ENCODE results near the gene CYTIP. TPM values are rescaled to one million over a fixed set of nuclear protein-coding genes. Genes with fewer than 3 reads are reported as not detected.

CYTIP gene
- total and polyA plus RNA-seq, 2 of the 4 experiments (the other 2 are of a cell fraction) = not detected

- intact Hi-C loops (cut with micrococcal nuclease) = no loop called here
- CTCF ChIA-PET = no interaction called here
These were observed 43.4 kb upstream of the CYTIP start for GRCh38 chr2:157487271-157487610.

More at GRCh38 chr2:157487271-157487610, 43.4 kb upstream of the CYTIP start:
- no peak overlapping the region for H4K8ac ChIP-seq (ENCODE audit: low read depth in 2 of 2, low read length in 2 of 2)
- no peak overlapping the region for H2BK20ac ChIP-seq (ENCODE audit: low read depth, low read length)
- no TSS peak for BruUV-seq (replicated peaks)
- no peak overlapping the region for H3K4ac ChIP-seq (ENCODE audit: low read depth, low read length)
- no peak overlapping the region for H3K4me3 ChIP-seq (ENCODE audit: insufficient read depth, low read depth, low read length)
- H3K4me2 ChIP-seq (ENCODE audit: low read depth, low read length) = no peak overlapping the region
- H2BK5ac ChIP-seq (ENCODE audit: low read depth, low read length, poor library complexity, severe bottlenecking) = no peak overlapping the region
- no peak overlapping the region for H3K18ac ChIP-seq (ENCODE audit: low read depth, low read length)
- H4K91ac ChIP-seq (ENCODE audit: insufficient read depth, low read depth, low read length) = no peak overlapping the region
- DNase-seq (no peak), ATAC-seq (ENCODE audit: low read depth) (no peak)
- H2BK120ac ChIP-seq (ENCODE audit: low read depth, low read length) = no peak overlapping the region
- no peak overlapping the region for H2BK15ac ChIP-seq (ENCODE audit: low read depth, low read length)
- no peak overlapping the region for H3K23ac ChIP-seq (ENCODE audit: low read depth, low read length)
- no peaks in the 10 kb centered on the region for H3K79me1 ChIP-seq (ENCODE audit: low read depth in 1 of 2, low read length in 2 of 2)
- in situ Hi-C loops (cut with MboI; ENCODE audit: low sequenced_read_pairs) = loop anchor here (25.0 kb wide), 1 partner anchor 275 kb away; no protein-coding TSS in a partner anchor
- H2AFZ ChIP-seq (replicated peaks; ENCODE audit: low read length, poor library complexity) = no peak overlapping the region
- no peak overlapping the region for H2AK9ac ChIP-seq (replicated peaks; ENCODE audit: low read depth, low read length, poor library complexity)
- H3K9me1 ChIP-seq (ENCODE audit: insufficient read depth, low read length) = no peaks in the 10 kb centered on the region
- TF ChIP-seq SMC3 (IDR thresholded peaks at IDR 0.05; ENCODE audit: low read depth, low read length) = no peak
- TF ChIP-seq CEBPB (IDR thresholded peaks at IDR 0.05; ENCODE audit: low read depth, low read length) = no peak
- no peak for TF ChIP-seq USF2 (IDR thresholded peaks at IDR 0.05; ENCODE audit: low read depth, low read length)
- TF ChIP-seq MXI1 (IDR thresholded peaks at IDR 0.05; ENCODE audit: borderline replicate concordance, low read depth, low read length) = no peak
- no peak for TF ChIP-seq RCOR1 (IDR thresholded peaks at IDR 0.05; ENCODE audit: insufficient replicate concordance, low read length)
- TF ChIP-seq RAD21 (IDR thresholded peaks at IDR 0.05; ENCODE audit: low read length) = no peak
- TF ChIP-seq CHD1 (IDR thresholded peaks at IDR 0.05; ENCODE audit: low read depth, low read length) = no peak
- TF ChIP-seq ELK1 (IDR thresholded peaks at IDR 0.05; ENCODE audit: borderline replicate concordance, low read depth, low read length) = no peak
- no peak for TF ChIP-seq CTCF (conservative IDR thresholded peaks at IDR 0.05; ENCODE audit: low read depth, low read length)
- TF ChIP-seq NFE2L2 (IDR thresholded peaks at IDR 0.05; ENCODE audit: low read depth, low read length) = no peak
- TF ChIP-seq POLR2A (IDR thresholded peaks at IDR 0.05; ENCODE audit: low read depth, low read length) = no peak
- TF ChIP-seq BHLHE40 (IDR thresholded peaks at IDR 0.05; ENCODE audit: low read depth, low read length) = no peak
- no peak for TF ChIP-seq MAFK (IDR thresholded peaks at IDR 0.05; ENCODE audit: low read depth, low read length)
- TF ChIP-seq FOS (IDR thresholded peaks at IDR 0.05; ENCODE audit: low read depth, low read length) = no peak
- TF ChIP-seq MAZ (IDR thresholded peaks at IDR 0.05; ENCODE audit: borderline replicate concordance, low read depth, low read length) = no peak
- TF ChIP-seq RFX5 (IDR thresholded peaks at IDR 0.05; ENCODE audit: low read depth, low read length) = no peak
- H4K5ac ChIP-seq (ENCODE audit: low read depth, low read length) = no peak overlapping the region
- H3K56ac ChIP-seq (ENCODE audit: extremely low read depth, insufficient read depth, low read length) = no peak overlapping the region
- H3K9ac ChIP-seq (ENCODE audit: low read depth, low read length) = no peak overlapping the region
- no peak overlapping the region for H3K27ac ChIP-seq (ENCODE audit: insufficient read depth, low read length)
- H4K20me1 ChIP-seq (ENCODE audit: insufficient read depth, low read length) = no peaks in the 10 kb centered on the region
- dilution Hi-C loops (cut with HindIII; ENCODE audit: low sequenced_read_pairs, unreplicated experiment) = no loop called here
- H2AK5ac ChIP-seq (ENCODE audit: low read depth, low read length) = no peak overlapping the region
- H3K14ac ChIP-seq (replicated peaks; ENCODE audit: low read depth, low read length) = no peak overlapping the region
- no peaks in the 10 kb centered on the region for H3K36me3 ChIP-seq (ENCODE audit: control insufficient read depth, insufficient read depth, low read length)
- H3K4me1 ChIP-seq (ENCODE audit: control insufficient read depth, insufficient read depth, low read length) = no peaks in the 10 kb centered on the region
- no peaks in the 10 kb centered on the region for H3K9me3 ChIP-seq (ENCODE audit: control insufficient read depth, insufficient read depth, low read length)
- POLR2A ChIA-PET (ENCODE audit: unreplicated experiment) = no interaction called here
- peaks cover 2% of the 10 kb centered on the region for H3K27me3 ChIP-seq (ENCODE audit: control insufficient read depth, insufficient read depth, low read length)
- WGBS, 2 experiments (ENCODE audit: extremely low coverage in 2 of 2, insufficient read length in 1 of 2) = no CpG with 5 or more reads among the region's 1 CpG
